K562 (cell line): ENCODE measurements around the gene AGO1.

Experiments used
- CTCF ChIP-seq, 3 experiments: IDR thresholded peaks in 2 of 3; conservative IDR thresholded peaks in 1 of 3; 2 replicates each; pipeline ENCODE4 v1.5.1; 2011 to 2012; ENCODE audit warnings: low read length in 3 of 3, mild to moderate bottlenecking in 3 of 3, control low read depth in 2 of 3, improper control_type of control experiment in 1 of 3, inconsistent platforms in 1 of 3, low read depth in 1 of 3, mixed read lengths in 1 of 3, moderate library complexity in 1 of 3; ENCODE audit not compliant: insufficient read depth in 2 of 3
- FOXM1 ChIP-seq, 2 experiments: fragments of 450-650 bp in 1 of 2; sonication (generic) in 1 of 2; formaldehyde crosslinking in 1 of 2; IDR thresholded peaks; 2 replicates each; pipeline versions ENCODE4 v1.6.1 to v1.9.0; 2017 to 2022; ENCODE audit warnings: low read depth in 2 of 2, mild to moderate bottlenecking in 2 of 2, missing genetic modification reagents in 1 of 2, moderate library complexity in 1 of 2
- MAX ChIP-seq: sonication (generic); formaldehyde crosslinking; IDR thresholded peaks from 2 replicates; pipeline ENCODE4 v1.9.0; 2022; ENCODE audit warnings: mild to moderate bottlenecking, missing genetic modification reagents
- NR2C1 ChIP-seq, 2 experiments: fragments of 450-650 bp; IDR thresholded peaks; 2 replicates each; pipeline ENCODE4 v1.6.1; 2017; ENCODE audit warnings: mild to moderate bottlenecking in 2 of 2, antibody characterized with exemption in 1 of 2, inconsistent platforms in 1 of 2, missing compliant biosample characterization in 1 of 2, missing genetic modification characterization in 1 of 2
- PHF20 ChIP-seq: fragments of 450-650 bp; IDR thresholded peaks from 2 replicates; pipeline ENCODE4 v1.6.1; 2018; ENCODE audit not compliant: partially characterized antibody
- ZNF146 ChIP-seq: IDR thresholded peaks from one replicate; pipeline ENCODE4 v1.6.1; 2018; ENCODE audit warnings: missing compliant biosample characterization; ENCODE audit not compliant: unreplicated experiment

- TF ChIP-seq ZNF146 (CRISPR knock-in tag) (no peak), NR2C1 (IDR thresholded peaks at IDR 0.05) (no peak), NR2C1 (tag; IDR thresholded peaks at IDR 0.05) (no peak), MAX (CRISPR knock-in tag) (peak; percentile 19), CTCF (IDR thresholded peaks at IDR 0.05 in 2 of 3, conservative IDR thresholded peaks at IDR 0.05 in 1 of 3; ENCODE audit: insufficient read depth in 2 of 3, low read depth in 1 of 3, low read length in 3 of 3) (no peak), PHF20 (peak; percentile 88), FOXM1 (IDR thresholded peaks at IDR 0.05; ENCODE audit: low read depth) (no peak), FOXM1 (CRISPR knock-in tag; IDR thresholded peaks at IDR 0.05; ENCODE audit: low read depth) (no peak)
Observed at GRCh38 chr1:35930593-35931445, 47.8 kb downstream of the AGO1 start, which contains the start of gene AGO3.
